ENCODE measurements around the gene DDX60. TPM values are rescaled to one million over a fixed set of nuclear protein-coding genes. Genes with fewer than 3 reads are reported as not detected.
"Not testable (repeated sequence)": the region's sequence is repeated elsewhere in the genome, so short reads cannot be mapped to it uniquely, and the experiment has no call there.

DDX60 gene
- total RNA-seq, 2 donors from 2014 or later, result 9.2 to 10.7 TPM

- H3K27ac ChIP-seq, result no peak overlapping the region
- no peak for DNase-seq (ENCODE audit: low spot score)
- peaks cover 2% of the 10 kb centered on the region for H3K36me3 ChIP-seq
- H3K27me3 ChIP-seq, result no peaks in the 10 kb centered on the region
- H3K9me3 ChIP-seq, result no peaks in the 10 kb centered on the region
- H3K4me3 ChIP-seq, result no peak overlapping the region
- H3K4me1 ChIP-seq, result no peaks in the 10 kb centered on the region
- TF ChIP-seq CTCF (IDR thresholded peaks at IDR 0.05), result no peak
Measured at GRCh38 chr4:168306476-168306875, 12.1 kb downstream of the DDX60 start.

DNA sequence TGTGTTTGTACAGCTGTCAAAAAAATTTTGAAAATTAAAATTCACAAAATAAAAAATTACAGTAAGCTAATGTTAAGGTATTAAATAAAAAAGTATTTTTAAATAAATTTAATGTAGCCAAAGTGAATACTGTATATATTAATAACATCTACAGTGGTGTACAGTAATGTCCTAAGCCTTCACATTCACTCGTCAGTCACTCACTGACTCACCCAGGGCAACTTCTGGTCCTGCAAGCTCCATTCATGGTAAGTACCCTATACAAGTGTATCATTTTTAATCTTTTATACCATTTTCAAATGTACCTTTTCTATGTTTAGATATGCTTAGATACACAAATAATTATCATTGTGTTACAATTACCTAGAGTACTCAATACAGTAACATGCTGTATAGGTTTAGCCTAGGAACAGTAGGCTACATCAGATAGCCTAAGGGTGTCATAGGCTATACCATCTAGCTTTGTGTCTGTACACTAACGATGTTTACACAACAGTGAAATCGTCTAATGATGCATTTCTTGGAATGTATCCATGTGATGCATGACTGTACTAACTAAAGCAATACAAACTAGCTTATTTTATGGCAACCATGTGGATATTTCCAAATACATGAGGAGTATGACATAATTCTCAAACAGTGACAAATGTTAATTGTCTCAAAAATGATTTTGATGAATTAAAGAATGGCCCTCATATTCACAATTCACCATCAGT lies 13.7 kb downstream of the DDX60 start:
- Histone ChIP-seq H3K9me3 (no peaks in the 10 kb centered on the region), H3K27me3 (no peaks in the 10 kb centered on the region), H3K4me3 (no peak overlapping the region), H3K36me3 (peaks cover 8% of the 10 kb centered on the region), H3K4me1 (no peaks in the 10 kb centered on the region), H3K27ac (no peak overlapping the region)
- TF ChIP-seq CTCF (IDR thresholded peaks at IDR 0.05), result no peak
- DNase-seq (ENCODE audit: low spot score), result no peak

DNA sequence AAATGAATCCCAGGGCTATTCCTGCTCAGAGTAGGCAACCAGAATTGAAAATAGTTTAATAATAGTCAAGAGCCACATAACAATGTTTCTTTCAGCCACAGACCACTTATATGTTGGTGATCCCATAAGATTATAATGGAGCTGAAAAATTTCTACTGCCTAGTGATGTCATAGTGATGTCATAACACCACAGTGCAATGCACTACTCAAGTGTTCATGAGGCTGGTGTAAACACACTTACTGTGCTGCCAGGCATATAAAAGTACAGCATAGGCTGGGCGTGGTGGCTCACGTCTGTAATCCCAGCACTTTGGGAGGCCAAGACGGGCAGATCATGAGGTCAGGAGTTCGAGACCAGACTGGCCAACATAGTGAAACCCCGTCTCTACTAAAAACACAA lies 15.1 kb downstream of the DDX60 start:
- not testable (repeated sequence) for H3K27ac ChIP-seq; DNase-seq (ENCODE audit: low spot score); H3K4me3 ChIP-seq; H3K4me1 ChIP-seq; H3K9me3 ChIP-seq; H3K27me3 ChIP-seq; H3K36me3 ChIP-seq

DNA sequence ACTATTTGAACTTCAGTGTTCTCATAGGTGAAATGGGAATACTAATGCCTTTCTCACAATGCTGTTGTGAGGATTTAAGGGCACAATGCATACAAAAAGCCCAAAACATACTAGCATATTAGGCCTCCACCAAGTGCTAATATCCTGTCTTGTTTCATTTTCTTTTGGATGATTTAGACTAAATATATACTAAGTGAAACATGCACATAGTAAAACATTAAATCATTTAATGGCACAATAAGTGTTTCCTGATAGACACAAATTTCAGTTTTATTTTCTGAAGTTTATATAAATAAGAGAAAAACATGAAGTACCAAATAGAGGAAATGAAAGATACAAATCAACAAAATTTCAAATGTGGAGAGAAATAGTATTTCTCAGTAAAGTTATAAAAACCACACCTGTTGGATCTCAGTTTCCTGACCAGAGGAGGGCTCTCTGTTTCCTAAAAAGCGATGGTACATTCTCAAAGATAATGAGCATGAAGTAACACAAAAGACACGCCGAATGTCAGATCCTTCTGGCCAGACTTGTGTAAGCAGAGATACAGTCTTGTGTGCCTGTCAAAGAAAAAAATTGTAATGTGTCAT lies 25.1 kb downstream of the DDX60 start:
- TF ChIP-seq CTCF (IDR thresholded peaks at IDR 0.05), result no peak

GRCh38 chr4:168291242-168291641 lies 27.3 kb downstream of the DDX60 start:
- no peak for DNase-seq (ENCODE audit: low spot score)
- Histone ChIP-seq H3K9me3 (no peaks in the 10 kb centered on the region), H3K27ac (no peak overlapping the region), H3K4me1 (no peaks in the 10 kb centered on the region), H3K36me3 (no peaks in the 10 kb centered on the region), H3K27me3 (no peaks in the 10 kb centered on the region), H3K4me3 (no peak overlapping the region)
- TF ChIP-seq CTCF (IDR thresholded peaks at IDR 0.05), result no peak

More for the DNA sequence above, 25.1 kb downstream of the DDX60 start:
- Histone ChIP-seq H3K9me3 (no peaks in the 10 kb centered on the region), H3K4me3 (no peak overlapping the region), H3K36me3 (no peaks in the 10 kb centered on the region), H3K27me3 (no peaks in the 10 kb centered on the region), H3K27ac (no peak overlapping the region), H3K4me1 (no peaks in the 10 kb centered on the region)
- DNase-seq (ENCODE audit: low spot score), result no peak

GRCh38 chr4:168285850-168286249 lies 32.7 kb downstream of the DDX60 start:
- not testable (repeated sequence) for H3K27me3 ChIP-seq; DNase-seq (ENCODE audit: low spot score); H3K4me3 ChIP-seq; H3K9me3 ChIP-seq; H3K27ac ChIP-seq; H3K4me1 ChIP-seq; H3K36me3 ChIP-seq

DNA sequence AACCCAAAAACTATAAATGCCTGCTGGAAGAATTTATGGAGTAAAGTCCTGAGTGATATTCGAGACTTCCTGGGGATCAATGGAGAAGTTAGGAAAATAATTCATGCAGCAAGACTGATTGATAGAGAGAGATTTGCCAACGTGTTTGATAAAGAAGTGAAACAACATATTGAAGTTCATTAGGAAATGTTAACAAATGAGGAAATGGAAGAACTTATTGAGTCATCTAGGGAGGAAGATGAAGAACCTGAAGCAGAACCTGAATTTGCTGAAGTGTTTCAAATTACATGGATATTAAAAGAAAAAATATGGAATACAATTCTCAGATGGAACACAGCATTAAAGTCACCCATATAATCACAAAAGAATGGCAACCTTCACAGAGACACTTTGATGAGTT lies 39.0 kb downstream of the DDX60 start:
- Histone ChIP-seq H3K9me3 (no peaks in the 10 kb centered on the region), H3K27me3 (no peaks in the 10 kb centered on the region), H3K4me3 (no peak overlapping the region), H3K27ac (no peak overlapping the region), H3K36me3 (peaks cover 24% of the 10 kb centered on the region), H3K4me1 (no peaks in the 10 kb centered on the region)
- no peak for TF ChIP-seq CTCF (IDR thresholded peaks at IDR 0.05)
- DNase-seq (ENCODE audit: low spot score), result no peak

Measured in right atrium auricular region (tissue), 2 donors.